Subcutaneous adipose tissue (tissue), 4 donors: Measurements from ENCODE around the gene SLC4A2. TPM values are rescaled to one million over a fixed set of nuclear protein-coding genes. Genes with fewer than 3 reads are reported as not detected.

Source experiments
- total RNA-seq, 4 donors: library from RNA; depleted of rRNA; stranded (reverse); fragments of >200 nt; gene quantifications; one replicate each; pipeline ENCODE4 v1.1.0, GENCODE V29; 2016
- TF ChIP-seq, protein P1 (sequence below): fragments of 450-650 bp; IDR thresholded peaks from one replicate; pipeline ENCODE4 v1.5.1; 2016; ENCODE audit warnings: low read depth, mild to moderate bottlenecking, control low read depth, antibody characterized with exemption, moderate library complexity

The SLC4A2 gene
- total RNA-seq, 4 donors from 2014 or later: 40.1 to 65.0 (median 44.6) TPM

DNA sequence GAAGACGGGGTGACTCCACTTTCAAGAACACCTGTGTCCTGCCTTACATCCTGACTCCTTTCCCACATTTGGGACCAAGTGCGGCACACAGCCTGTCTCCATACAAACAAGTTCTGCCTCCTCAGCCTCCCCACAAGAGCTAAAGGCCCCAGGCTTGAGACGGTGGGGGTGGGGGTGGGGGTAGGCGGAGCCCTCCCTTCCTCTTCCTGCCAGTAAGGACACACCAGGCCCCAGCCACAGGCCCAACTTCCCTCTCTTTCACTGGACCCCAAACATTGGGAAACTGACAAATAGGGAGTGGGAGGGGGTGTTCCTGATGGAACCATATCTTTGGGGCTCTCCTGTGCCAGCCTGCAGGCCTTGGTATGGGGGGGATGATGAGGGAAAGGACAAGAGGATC is 6.3 kb upstream of the SLC4A2 start:
- TF ChIP-seq, protein P1, sequence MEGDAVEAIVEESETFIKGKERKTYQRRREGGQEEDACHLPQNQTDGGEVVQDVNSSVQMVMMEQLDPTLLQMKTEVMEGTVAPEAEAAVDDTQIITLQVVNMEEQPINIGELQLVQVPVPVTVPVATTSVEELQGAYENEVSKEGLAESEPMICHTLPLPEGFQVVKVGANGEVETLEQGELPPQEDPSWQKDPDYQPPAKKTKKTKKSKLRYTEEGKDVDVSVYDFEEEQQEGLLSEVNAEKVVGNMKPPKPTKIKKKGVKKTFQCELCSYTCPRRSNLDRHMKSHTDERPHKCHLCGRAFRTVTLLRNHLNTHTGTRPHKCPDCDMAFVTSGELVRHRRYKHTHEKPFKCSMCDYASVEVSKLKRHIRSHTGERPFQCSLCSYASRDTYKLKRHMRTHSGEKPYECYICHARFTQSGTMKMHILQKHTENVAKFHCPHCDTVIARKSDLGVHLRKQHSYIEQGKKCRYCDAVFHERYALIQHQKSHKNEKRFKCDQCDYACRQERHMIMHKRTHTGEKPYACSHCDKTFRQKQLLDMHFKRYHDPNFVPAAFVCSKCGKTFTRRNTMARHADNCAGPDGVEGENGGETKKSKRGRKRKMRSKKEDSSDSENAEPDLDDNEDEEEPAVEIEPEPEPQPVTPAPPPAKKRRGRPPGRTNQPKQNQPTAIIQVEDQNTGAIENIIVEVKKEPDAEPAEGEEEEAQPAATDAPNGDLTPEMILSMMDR: no peak

DNA sequence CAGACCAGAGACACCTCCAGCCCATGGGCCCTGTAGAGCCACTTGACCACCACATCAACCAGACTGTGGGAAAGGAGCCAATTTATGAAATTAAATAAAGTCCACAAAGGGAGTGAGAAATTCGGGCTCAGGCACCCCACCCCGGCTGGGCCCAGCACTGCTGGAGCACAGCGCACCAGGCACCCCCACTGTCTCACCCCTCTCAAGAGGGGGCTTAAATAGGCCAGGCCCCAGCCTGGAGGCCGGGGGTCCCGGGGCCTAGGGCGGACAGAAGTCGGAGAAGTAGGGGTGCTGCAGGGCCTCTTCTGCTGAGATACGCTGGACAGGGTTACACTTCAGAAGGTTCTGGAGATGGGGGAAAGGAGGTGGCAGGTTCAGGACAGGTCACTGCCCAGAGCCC is 5.6 kb upstream of the SLC4A2 start:
- TF ChIP-seq, protein P1: no peak

DNA sequence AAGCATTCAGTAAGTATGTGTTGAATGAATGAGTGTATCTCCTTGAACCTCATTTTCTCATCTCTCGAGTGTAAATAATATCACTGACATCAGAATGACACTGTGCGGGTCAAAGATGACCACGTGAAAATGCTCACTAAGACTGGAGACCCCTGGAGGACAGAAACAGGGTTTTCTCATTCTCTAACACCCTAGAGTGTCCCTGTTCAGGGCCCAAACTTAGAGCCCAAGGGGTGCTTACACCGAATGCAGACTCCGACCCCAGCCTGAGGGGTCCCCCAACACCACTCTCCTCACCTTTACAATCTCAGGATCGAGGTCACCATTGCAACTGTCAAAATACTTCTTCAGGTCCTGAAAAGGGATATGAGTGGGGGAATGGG is 3.1 kb upstream of the SLC4A2 start:
- TF ChIP-seq, protein P1: no peak

DNA sequence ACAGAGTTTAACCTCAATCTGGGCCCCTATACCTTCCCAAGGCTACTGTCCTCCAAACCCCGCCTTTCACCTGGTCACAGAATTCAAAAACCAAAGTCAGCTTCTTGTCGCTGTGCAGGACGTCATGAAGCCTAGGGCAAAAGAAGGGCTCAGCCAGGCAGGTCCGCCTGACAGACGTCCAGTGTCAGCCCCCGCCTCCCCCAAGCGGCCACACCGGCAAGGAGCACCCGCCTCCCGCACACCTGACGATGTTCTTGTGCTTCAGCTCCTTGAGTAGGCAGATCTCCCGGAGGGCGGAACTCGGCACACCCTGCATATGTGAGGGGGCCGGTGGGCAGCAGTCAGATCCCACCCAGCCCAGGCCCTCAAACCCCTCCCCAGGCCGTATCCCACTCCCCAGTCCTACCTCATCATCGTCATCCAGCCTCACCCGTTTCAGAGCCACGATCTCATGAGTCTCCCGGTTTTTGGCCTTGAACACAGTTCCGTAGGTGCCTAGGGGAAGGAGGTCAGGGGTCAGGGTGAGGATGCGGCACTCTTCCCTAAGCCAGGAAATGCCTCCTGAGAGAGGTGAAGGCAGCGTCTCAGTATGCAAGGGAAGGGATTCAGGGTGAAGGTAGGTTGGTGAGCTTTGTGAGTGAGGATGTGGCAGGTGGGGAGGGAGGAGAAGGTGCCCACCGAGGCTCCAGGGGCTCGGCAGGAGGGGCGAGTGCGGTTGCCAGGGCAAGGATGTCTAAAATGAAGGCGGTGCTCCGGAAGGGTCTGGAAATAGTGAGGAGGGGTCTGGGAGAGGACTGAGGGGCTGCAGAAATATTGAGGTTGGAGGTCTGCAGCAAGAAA is 2.5 kb upstream of the SLC4A2 start:
- TF ChIP-seq, protein P1: no peak

DNA sequence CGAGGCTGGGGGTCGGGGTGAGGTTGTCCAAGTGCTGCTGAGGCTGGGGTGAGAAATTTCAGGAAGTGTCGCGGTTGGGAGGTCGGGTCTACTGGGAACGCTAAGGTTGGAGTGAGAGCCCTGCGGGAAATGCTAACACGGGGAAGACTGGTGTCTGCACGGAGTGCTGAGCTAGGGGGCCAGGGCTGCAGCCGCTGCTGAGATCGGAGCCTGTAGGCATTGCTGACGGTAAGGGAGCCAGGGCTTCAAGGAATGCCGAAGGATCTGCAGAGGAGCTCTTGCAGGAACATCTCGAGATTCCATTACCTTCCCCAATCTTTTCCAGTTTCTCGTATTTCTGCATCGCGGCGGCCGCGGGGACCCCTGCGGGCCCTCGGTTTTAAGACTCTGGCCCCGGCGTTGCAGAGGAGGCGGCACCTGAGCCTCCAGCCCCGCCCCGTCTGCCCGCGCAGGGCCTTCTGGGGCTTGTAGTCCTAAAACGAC is 1.8 kb upstream of the SLC4A2 start, which contains the start of gene CDK5:
CDK5 (minus strand) TSS at position 392 of the 483 bp plus-strand sequence; CDS start at position 343, 49 bp downstream.
- TF ChIP-seq, protein P1: no peak

DNA sequence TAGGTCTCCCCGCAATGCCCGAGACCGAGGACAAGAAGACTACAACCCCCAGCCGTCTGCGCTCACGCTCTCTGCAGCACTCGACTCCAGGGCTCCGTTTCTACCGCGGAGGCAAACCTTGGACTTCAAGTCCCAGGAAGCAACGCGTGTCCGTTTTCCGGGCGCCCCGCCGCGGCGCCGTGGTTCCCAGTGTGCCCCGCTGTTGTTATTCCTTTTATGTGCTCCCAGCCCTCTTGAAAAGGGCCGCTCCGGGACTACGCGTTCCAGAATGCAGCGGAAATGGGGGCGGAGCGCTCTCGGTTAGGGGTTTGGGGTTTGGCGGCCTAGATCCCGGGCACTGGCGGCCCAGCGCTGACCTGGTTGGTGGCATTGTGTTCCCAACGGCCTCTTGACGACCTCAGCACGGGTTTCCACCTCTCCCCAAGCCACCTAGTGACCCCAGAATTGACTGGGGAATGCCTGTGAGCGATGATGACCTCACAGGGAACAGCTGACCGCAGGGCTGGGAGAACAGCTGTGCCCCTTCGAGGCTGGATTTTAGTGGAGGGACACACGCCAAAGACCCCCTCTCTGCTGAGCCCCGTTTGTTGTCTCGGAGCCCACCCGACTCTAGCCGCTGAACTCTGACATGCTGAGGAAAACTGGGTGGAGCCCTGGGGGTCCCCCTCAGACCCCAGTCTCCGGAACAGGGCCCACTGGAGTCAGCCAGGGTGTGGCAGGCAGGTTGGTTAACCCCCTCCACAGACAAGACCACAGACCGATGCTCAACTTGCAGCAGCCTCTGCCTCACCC is 1.2 kb upstream of the SLC4A2 start:
- TF ChIP-seq, protein P1: no peak
